OCI-LY7 (cell line): ENCODE data around the gene GREB1.

Source experiments
- CTCF ChIP-seq: fragments of 200-600 bp; sonication (generic); conservative IDR thresholded peaks from 2 replicates; pipeline ENCODE4 v1.5.1; 2014; ENCODE audit warnings: mild to moderate bottlenecking, antibody characterized with exemption, low read length, moderate library complexity, mixed read lengths
- EZH2phosphoT487 ChIP-seq: fragments of 200-600 bp; sonication (generic); IDR thresholded peaks from 2 replicates; pipeline ENCODE4 v1.6.1; 2018; ENCODE audit warnings: low read depth, borderline replicate concordance, mild to moderate bottlenecking, mixed run types, antibody characterized with exemption, low read length, moderate library complexity, mixed read lengths

GRCh38 chr2:11681722-11682589 lies 148.1 kb downstream of the GREB1 start:
- TF ChIP-seq CTCF, result peak; percentile 94
- no peak for TF ChIP-seq EZH2phosphoT487
